A549 (cell line): ENCODE measurements around the gene AKAP9. TPM values are rescaled to one million over a fixed set of nuclear protein-coding genes. Genes with fewer than 3 reads are reported as not detected.

Experiments
- ATAC-seq, 2 experiments: fragments of 200-7000 bp in 1 of 2; fragments of >200 bp in 1 of 2; cut with Nextera tagmentation in 1 of 2; cut with Tn5 transposase in 1 of 2; 3 replicates each; pipeline versions ENCODE4 v1.8.0 to v1.9.1; 2018 to 2020; ENCODE audit warnings: mild to moderate bottlenecking in 1 of 2, moderate library complexity in 1 of 2
- CTCF ChIA-PET: fragments of 300-600 bp; sonication (Branson Sonifier 250); formaldehyde crosslinking; extraction: SDS; loops from one replicate; lab custom pipeline; 2021; ENCODE audit warnings: antibody characterized with exemption, inconsistent platforms; lab: Yijun Ruan, JAX
- POLR2A ChIA-PET: fragments of 350-600 bp; formaldehyde crosslinking; extraction: SDS; loops from one replicate; lab custom pipeline; 2021; ENCODE audit warnings: antibody characterized with exemption, inconsistent platforms; lab: Yijun Ruan, JAX
- DNase-seq, 2 experiments: peaks; one replicate each; pipeline versions ENCODE4 v3.0.0 to v3.0.0-alpha.2; 2011 to 2016; ENCODE audit warnings: low read depth in 1 of 2, low spot score in 1 of 2
- FAIRE-seq: peaks from 2 replicates; lab custom pipeline; 2011; peaks lifted over from hg19 to GRCh38; lab: Jason Lieb, UNC
- H3K27ac ChIP-seq, 2 experiments: fragments of >200 bp; sonication (Bioruptor Twin); formaldehyde crosslinking; 3 replicates each; pipeline ENCODE4 v1.5.1; 2016 to 2017
- H3K4me1 ChIP-seq: fragments of >200 bp; sonication (Bioruptor Twin); formaldehyde crosslinking; 3 replicates; pipeline ENCODE4 v1.6.1; 2016
- H3K4me2 ChIP-seq: fragments of >200 bp; sonication (Bioruptor Twin); formaldehyde crosslinking; 3 replicates; pipeline ENCODE4 v1.6.1; 2016
- H3K4me3 ChIP-seq: fragments of >200 bp; sonication (Bioruptor Twin); formaldehyde crosslinking; 3 replicates; pipeline ENCODE4 v1.5.1; 2016
- H3K9me3 ChIP-seq: fragments of >200 bp; sonication (Bioruptor Twin); formaldehyde crosslinking; 3 replicates; pipeline ENCODE4 v1.6.1; 2016
- BHLHE40 ChIP-seq: IDR thresholded peaks from 2 replicates; pipeline ENCODE4 v1.6.1; 2012; ENCODE audit warnings: low read depth, low read length, inconsistent platforms
- CBX2 ChIP-seq: fragments of 200-600 bp; sonication (generic); IDR thresholded peaks from 2 replicates; pipeline ENCODE4 v1.6.1; 2016; ENCODE audit warnings: low read depth, mild to moderate bottlenecking, borderline replicate concordance
- CBX8 ChIP-seq: fragments of 200-600 bp; sonication (generic); IDR thresholded peaks from 2 replicates; pipeline ENCODE4 v1.6.1; 2016
- CHD2 ChIP-seq: fragments of 150-350 bp; IDR thresholded peaks from 2 replicates; pipeline ENCODE4 v1.6.1; 2014; ENCODE audit warnings: low read length; ENCODE audit not compliant: partially characterized antibody
- CHD4 ChIP-seq: fragments of 200-600 bp; sonication (generic); IDR thresholded peaks from 2 replicates; pipeline ENCODE4 v1.6.1; 2016; ENCODE audit warnings: antibody characterized with exemption, mild to moderate bottlenecking, borderline replicate concordance
- CTCF ChIP-seq: fragments of >200 bp; sonication (Bioruptor Twin); formaldehyde crosslinking; IDR thresholded peaks from 3 replicates; pipeline ENCODE4 v1.5.1; 2016
- EP300 ChIP-seq, 2 experiments: fragments of >200 bp; sonication (Bioruptor Twin); formaldehyde crosslinking; IDR thresholded peaks; 2 replicates in 1 of 2; 3 replicates in 1 of 2; pipeline ENCODE4 v1.6.1; 2016 to 2017
- ESRRA ChIP-seq: fragments of 150-350 bp; IDR thresholded peaks from 2 replicates; pipeline ENCODE4 v1.6.1; 2014; ENCODE audit warnings: mild to moderate bottlenecking, low read length, borderline replicate concordance
- FOSL2 ChIP-seq, 2 experiments: fragments of 450-650 bp in 1 of 2; fragments of >200 bp in 1 of 2; sonication (Bioruptor Twin) in 1 of 2; formaldehyde crosslinking; IDR thresholded peaks; 2 replicates each; pipeline versions ENCODE4 v1.5.0 to v1.6.1; 2016 to 2020; ENCODE audit warnings: mild to moderate bottlenecking in 1 of 2, moderate library complexity in 1 of 2
- FOXS1 ChIP-seq: fragments of 250-450 bp; sonication (Bioruptor Pico); IDR thresholded peaks from 2 replicates; pipeline ENCODE4 v1.5.0; 2020; ENCODE audit warnings: mild to moderate bottlenecking, moderate library complexity
- HES2 ChIP-seq: fragments of >200 bp; sonication (Bioruptor Twin); formaldehyde crosslinking; IDR thresholded peaks from 2 replicates; pipeline ENCODE4 v1.6.1; 2016
- JUN ChIP-seq, 2 experiments: fragments of >200 bp; sonication (Bioruptor Twin); formaldehyde crosslinking; IDR thresholded peaks; 2 replicates in 1 of 2; 3 replicates in 1 of 2; pipeline ENCODE4 v1.6.1; 2016 to 2017
- JUNB ChIP-seq: fragments of >200 bp; sonication (Bioruptor Twin); formaldehyde crosslinking; IDR thresholded peaks from 2 replicates; pipeline ENCODE4 v1.6.1; 2016
- KDM1A ChIP-seq: fragments of 200-600 bp; sonication (generic); IDR thresholded peaks from 2 replicates; pipeline ENCODE4 v1.6.1; 2016; ENCODE audit warnings: low read depth, mild to moderate bottlenecking
- KDM5A ChIP-seq: fragments of 200-600 bp; sonication (generic); IDR thresholded peaks from 2 replicates; pipeline ENCODE4 v1.6.1; 2016; ENCODE audit warnings: antibody characterized with exemption, mild to moderate bottlenecking
- MAFK ChIP-seq: fragments of 450-650 bp; IDR thresholded peaks from 2 replicates; pipeline ENCODE4 v1.6.1; 2014; ENCODE audit not compliant: partially characterized antibody
- MAZ ChIP-seq: fragments of 150-350 bp; IDR thresholded peaks from 2 replicates; pipeline ENCODE4 v1.6.1; 2014; ENCODE audit warnings: antibody characterized with exemption, low read depth, low read length, borderline replicate concordance
- NFE2L2 ChIP-seq: fragments of 150-350 bp; conservative IDR thresholded peaks from 2 replicates; pipeline ENCODE4 v1.6.1; 2014; ENCODE audit warnings: low read length
- NR3C1 ChIP-seq: fragments of >200 bp; sonication (Bioruptor Twin); formaldehyde crosslinking; IDR thresholded peaks from 3 replicates; pipeline ENCODE4 v1.6.1; 2017
- PBX3 ChIP-seq: IDR thresholded peaks from 2 replicates; pipeline ENCODE4 v1.6.1; 2012
- PHF8 ChIP-seq: fragments of 200-600 bp; sonication (generic); IDR thresholded peaks from 2 replicates; pipeline ENCODE4 v1.6.1; 2016; ENCODE audit warnings: low read depth, mild to moderate bottlenecking, antibody characterized with exemption, moderate library complexity, borderline replicate concordance
- POLR2A ChIP-seq: IDR thresholded peaks from 2 replicates; pipeline ENCODE4 v1.6.1; 2012; ENCODE audit warnings: mild to moderate bottlenecking, low read length
- RNF2 ChIP-seq: fragments of 200-600 bp; sonication (generic); IDR thresholded peaks from 2 replicates; pipeline ENCODE4 v1.6.1; 2016; ENCODE audit warnings: low read depth, mild to moderate bottlenecking, antibody characterized with exemption, moderate library complexity, borderline replicate concordance
- SREBF2 ChIP-seq: fragments of 450-650 bp; IDR thresholded peaks from 2 replicates; pipeline ENCODE4 v1.6.1; 2014; ENCODE audit warnings: mild to moderate bottlenecking, moderate library complexity
- TFCP2L1 ChIP-seq: fragments of 250-450 bp; sonication (Bioruptor Pico); IDR thresholded peaks from 2 replicates; pipeline ENCODE4 v1.5.0; 2021; ENCODE audit warnings: mild to moderate bottlenecking
- TP53 ChIP-seq: fragments of 250-450 bp; sonication (Bioruptor Pico); IDR thresholded peaks from 2 replicates; pipeline ENCODE4 v1.5.0; 2021; ENCODE audit warnings: mild to moderate bottlenecking, moderate library complexity
- ZC3H11A ChIP-seq: fragments of 450-650 bp; IDR thresholded peaks from 2 replicates; pipeline ENCODE4 v1.6.1; 2014; ENCODE audit warnings: antibody characterized with exemption, mild to moderate bottlenecking
- WGBS: methylation state at CpG from one replicate; pipeline ENCODE4 v1.1.6; 2017; ENCODE audit errors: missing lambda C conversion rate; 5-methylcytosine and 5-hydroxymethylcytosine counted together
- polyA plus RNA-seq, 4 experiments: library from polyadenylated mRNA; depleted of rRNA in 3 of 4; stranded (reverse); fragments of >200 nt; fragmentation: RNase III in 1 of 4; extraction: RNeasy Plus Mini Kit Qiagen cat#74134 plus additional on column Dnase treatment in 1 of 4; gene quantifications; 2 replicates in 3 of 4; 3 replicates in 1 of 4; pipeline ENCODE4 v1.2.3, GENCODE V29; 2011 to 2017

The AKAP9 gene
- polyA plus RNA-seq, 2 of the 4 experiments (the other 2 are of a cell fraction): 11.7 to 32.3 TPM

GRCh38 chr7:92072121-92072520 is 131.5 kb downstream of the AKAP9 start:
- Histone ChIP-seq H3K27ac (no peak overlapping the region), H3K4me3 (no peak overlapping the region), H3K4me2 (no peak overlapping the region), H3K4me1 (peaks cover 5% of the 10 kb centered on the region; the same call in 1 of the 3 replicates), H3K9me3 (no peaks in the 10 kb centered on the region)
- ATAC-seq (no peak), DNase-seq (no peak), FAIRE-seq (no peak)
- 90% methylated on average over 1 of the region's 1 CpG for WGBS
- CTCF ChIA-PET: no interaction called here
- no peak for TF ChIP-seq POLR2A
- TF ChIP-seq CHD4: no peak
- TF ChIP-seq TFCP2L1 (CRISPR knock-in tag): no peak
- no peak for TF ChIP-seq BHLHE40
- no peak for TF ChIP-seq NFE2L2
- no peak for TF ChIP-seq KDM1A
- TF ChIP-seq TP53 (CRISPR knock-in tag): no peak
- no peak for TF ChIP-seq MAZ
- no peak for TF ChIP-seq RNF2
- TF ChIP-seq CBX2: no peak
- TF ChIP-seq ESRRA: no peak
- POLR2A ChIA-PET: no interaction called here

- Histone ChIP-seq H3K4me1 (peaks cover 5% of the 10 kb centered on the region; the same call in 1 of the 3 replicates), H3K27ac (no peak overlapping the region), H3K4me2 (no peak overlapping the region), H3K4me3 (no peak overlapping the region), H3K9me3 (no peaks in the 10 kb centered on the region)
- WGBS: 91% methylated on average over 3 of the region's 3 CpGs
- FAIRE-seq (no peak), ATAC-seq (no peak), DNase-seq (no peak)
- CTCF ChIA-PET: interaction anchor here (1.0 kb wide), 1 partner anchor 389 kb away, joined by 3 read pairs; no protein-coding TSS in a partner anchor
- TF ChIP-seq CHD4 (no peak), CTCF (no peak), CHD2 (no peak), EP300 (IDR thresholded peaks at IDR 0.05) (no peak), JUNB (no peak), POLR2A (no peak), FOSL2 (IDR thresholded peaks at IDR 0.05) (no peak), FOSL2 (CRISPR knock-in tag; IDR thresholded peaks at IDR 0.05) (no peak)
- POLR2A ChIA-PET: no interaction called here
Measured at GRCh38 chr7:92072708-92073107, 132.0 kb downstream of the AKAP9 start.

GRCh38 chr7:92075455-92076158 is 134.9 kb downstream of the AKAP9 start:
- CTCF ChIA-PET: interaction anchor here (1.8 kb wide), 1 partner anchor 55 kb away, joined by 4 read pairs; no protein-coding TSS in a partner anchor
- no peaks in the 10 kb centered on the region for H3K9me3 ChIP-seq
- FAIRE-seq: no peak
- ATAC-seq: no peak; a peak in 1 of 6 replicates
- TF ChIP-seq FOXS1 (CRISPR knock-in tag) (no peak), CBX8 (no peak), POLR2A (no peak), NR3C1 (no peak), BHLHE40 (no peak), ZC3H11A (no peak), EP300 (IDR thresholded peaks at IDR 0.05) (no peak), KDM5A (no peak), SREBF2 (no peak), PHF8 (no peak), TP53 (CRISPR knock-in tag) (no peak), CHD4 (no peak), MAFK (no peak), JUN (IDR thresholded peaks at IDR 0.05) (no peak), KDM1A (no peak), HES2 (no peak), FOSL2 (IDR thresholded peaks at IDR 0.05) (no peak), FOSL2 (CRISPR knock-in tag; IDR thresholded peaks at IDR 0.05) (no peak), PBX3 (no peak)
- no peak overlapping the region for H3K4me2 ChIP-seq
- H3K27ac ChIP-seq: no peak overlapping the region
- 80% methylated on average over 4 of the region's 4 CpGs for WGBS
- H3K4me3 ChIP-seq: no peak overlapping the region
- POLR2A ChIA-PET: no interaction called here
- DNase-seq: no peak
- H3K4me1 ChIP-seq: peaks cover 5% of the 10 kb centered on the region; the same call in 1 of the 3 replicates
